Transverse colon (tissue), 4 donors: Measurements from ENCODE around the gene SF3B3. TPM values are rescaled to one million over a fixed set of nuclear protein-coding genes. Genes with fewer than 3 reads are reported as not detected.

Experiments used
- DNase-seq: peaks from one replicate; pipeline ENCODE4 v3.0.0-alpha.2; 2019
- H3K27ac ChIP-seq, 4 donors: fragments of 200-600 bp; sonication (generic); 2 replicates each; pipeline ENCODE4 v1.5.1; 2016 to 2018; ENCODE audit warnings: inconsistent platforms in 4 of 4
- H3K27me3 ChIP-seq: fragments of 200-600 bp; sonication (generic); 2 replicates; pipeline ENCODE4 v1.5.1; 2017; ENCODE audit warnings: inconsistent platforms
- H3K36me3 ChIP-seq, 4 donors: fragments of 200-600 bp; sonication (generic); 2 replicates each; pipeline ENCODE4 v1.5.1; 2017 to 2019; ENCODE audit warnings: inconsistent platforms in 4 of 4
- H3K4me1 ChIP-seq, 4 donors: fragments of 200-600 bp; sonication (generic); 2 replicates each; pipeline ENCODE4 v1.5.1; 2017 to 2020; ENCODE audit warnings: inconsistent platforms in 4 of 4
- H3K4me3 ChIP-seq, 4 donors: fragments of 200-600 bp; sonication (generic); 1 replicate in 1 of 4; 2 replicates in 3 of 4; pipeline versions ENCODE4 v1.5.1 to v1.6.1; 2017 to 2019; ENCODE audit warnings: inconsistent platforms in 4 of 4
- H3K9me3 ChIP-seq, 2 donors: fragments of 200-600 bp; sonication (generic); 2 replicates each; pipeline ENCODE4 v1.5.1; 2017 to 2019; ENCODE audit warnings: inconsistent platforms in 2 of 2
- EP300 ChIP-seq: sonication (generic); formaldehyde crosslinking; IDR thresholded peaks from one replicate; pipeline ENCODE4 v1.6.1; 2017; ENCODE audit warnings: antibody characterized with exemption, low read depth
- POLR2A ChIP-seq: fragments of 450-650 bp; IDR thresholded peaks from one replicate; pipeline ENCODE4 v1.6.1; 2016; ENCODE audit warnings: antibody characterized with exemption, mild to moderate bottlenecking, moderate library complexity
- POLR2AphosphoS5 ChIP-seq, 3 donors: sonication (generic); formaldehyde crosslinking; IDR thresholded peaks; one replicate each; pipeline ENCODE4 v1.6.1; 2016; ENCODE audit warnings: antibody characterized with exemption in 3 of 3
- WGBS, 2 donors: methylation state at CpG; one replicate each; pipeline ENCODE4 v1.1.5; 2018; ENCODE audit warnings: low coverage in 1 of 2; 5-methylcytosine and 5-hydroxymethylcytosine counted together
- in situ Hi-C, 4 donors: fragments of 200-750 bp; cut with MboI; loops; one replicate each; pipeline versions ENCODE4 v1.15.0 to v1.15.1; 2017; ENCODE audit warnings: low sequenced_read_pairs in 3 of 4, low pct_ligation_motif_present in 1 of 4, low pct_unique_long_range_greater_than_20kb in 1 of 4
- intact Hi-C: fragments of 100-400 bp; cut with DNase I; formaldehyde crosslinking; loops from one replicate; pipeline ENCODE4 v1.15.1; 2023; ENCODE audit warnings: low total_unique reads
- total RNA-seq, 4 donors: library from RNA; depleted of rRNA; stranded (reverse); fragments of >200 nt; gene quantifications; one replicate each; pipeline ENCODE4 v1.1.0, GENCODE V29; 2016
- TF ChIP-seq, protein P1 (sequence below), 5 experiments: fragments of 200-600 bp in 3 of 5; fragments of 450-650 bp in 2 of 5; sonication (generic) in 3 of 5; IDR thresholded peaks; 1 replicate in 2 of 5; 2 replicates in 3 of 5; pipeline ENCODE4 v1.5.1; 2016 to 2017; ENCODE audit warnings: antibody characterized with exemption in 5 of 5, inconsistent platforms in 3 of 5, mild to moderate bottlenecking in 2 of 5, moderate library complexity in 1 of 5

Gene SF3B3
- total RNA-seq, 4 donors from 2014 or later: 59.5 to 135 (median 72.8) TPM

DNA sequence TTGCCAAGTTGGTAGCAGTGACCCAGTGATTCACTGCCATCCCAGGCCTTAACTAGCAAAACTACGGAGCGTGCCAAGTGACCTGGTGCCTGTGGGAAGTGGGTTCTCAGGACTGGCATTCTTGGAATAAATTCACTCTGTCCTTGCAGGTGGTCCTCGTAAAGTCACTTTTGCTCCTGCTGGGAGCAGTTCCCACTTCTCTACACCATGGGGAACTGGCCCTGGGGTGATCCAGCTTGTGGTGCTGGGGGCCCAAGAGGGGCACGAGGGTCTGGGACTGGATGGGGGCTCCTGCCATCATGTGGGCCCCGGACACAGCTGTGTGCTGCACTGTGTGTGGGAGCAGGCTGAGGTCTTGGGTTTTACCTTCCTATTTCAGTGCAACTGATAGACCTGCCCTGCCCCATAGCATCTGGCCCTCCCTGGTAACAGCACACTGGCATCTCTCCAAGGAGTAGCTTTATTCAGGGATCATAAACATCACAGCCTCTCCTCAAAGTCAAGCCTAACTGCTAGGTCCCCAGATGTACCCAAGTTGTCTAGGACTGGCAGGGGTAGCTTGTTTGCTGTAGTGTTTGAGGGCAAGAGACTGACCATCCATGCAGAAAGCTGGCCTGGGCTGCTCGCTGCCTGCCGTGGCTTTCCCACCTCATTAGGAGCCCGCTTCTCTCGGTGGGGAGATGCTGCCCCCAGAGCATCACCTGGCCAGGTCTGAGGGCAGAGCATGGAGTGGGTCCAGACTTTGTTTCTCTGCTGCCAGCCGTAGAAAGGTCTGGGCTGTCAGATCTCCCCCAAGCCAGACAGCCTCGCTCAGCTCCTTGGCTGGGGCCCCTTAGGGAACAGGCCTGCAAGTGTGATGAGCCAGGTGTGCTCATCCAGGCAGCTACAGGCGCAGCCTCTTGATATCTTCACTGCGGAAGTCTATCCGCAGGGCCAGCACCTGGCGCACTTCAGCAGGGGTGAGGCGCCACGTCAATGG lies 43.2 kb upstream of the SF3B3 start:
- H3K27ac ChIP-seq: no peak overlapping the region
- no peak for TF ChIP-seq POLR2AphosphoS5 (IDR thresholded peaks at IDR 0.05)
- TF ChIP-seq, protein P1, sequence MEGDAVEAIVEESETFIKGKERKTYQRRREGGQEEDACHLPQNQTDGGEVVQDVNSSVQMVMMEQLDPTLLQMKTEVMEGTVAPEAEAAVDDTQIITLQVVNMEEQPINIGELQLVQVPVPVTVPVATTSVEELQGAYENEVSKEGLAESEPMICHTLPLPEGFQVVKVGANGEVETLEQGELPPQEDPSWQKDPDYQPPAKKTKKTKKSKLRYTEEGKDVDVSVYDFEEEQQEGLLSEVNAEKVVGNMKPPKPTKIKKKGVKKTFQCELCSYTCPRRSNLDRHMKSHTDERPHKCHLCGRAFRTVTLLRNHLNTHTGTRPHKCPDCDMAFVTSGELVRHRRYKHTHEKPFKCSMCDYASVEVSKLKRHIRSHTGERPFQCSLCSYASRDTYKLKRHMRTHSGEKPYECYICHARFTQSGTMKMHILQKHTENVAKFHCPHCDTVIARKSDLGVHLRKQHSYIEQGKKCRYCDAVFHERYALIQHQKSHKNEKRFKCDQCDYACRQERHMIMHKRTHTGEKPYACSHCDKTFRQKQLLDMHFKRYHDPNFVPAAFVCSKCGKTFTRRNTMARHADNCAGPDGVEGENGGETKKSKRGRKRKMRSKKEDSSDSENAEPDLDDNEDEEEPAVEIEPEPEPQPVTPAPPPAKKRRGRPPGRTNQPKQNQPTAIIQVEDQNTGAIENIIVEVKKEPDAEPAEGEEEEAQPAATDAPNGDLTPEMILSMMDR (IDR thresholded peaks at IDR 0.05): no peak
- TF ChIP-seq POLR2A: no peak
- TF ChIP-seq EP300: no peak
- H3K36me3 ChIP-seq: peaks cover 0 to 17% (median 7%) of the 10 kb centered on the region in 4 donors
- no peaks in the 10 kb centered on the region for H3K9me3 ChIP-seq
- H3K4me1 ChIP-seq: no peaks in the 10 kb centered on the region
- intact Hi-C loops: no loop called here
- no peaks in the 10 kb centered on the region for H3K27me3 ChIP-seq
- DNase-seq: no peak
- in situ Hi-C loops: no loop called here
- no peak overlapping the region for H3K4me3 ChIP-seq
- WGBS, 2 donors: 84% methylated on average over 17 of the region's 17 CpGs; no CpG with 5 or more reads in 1 of the 2 donors

DNA sequence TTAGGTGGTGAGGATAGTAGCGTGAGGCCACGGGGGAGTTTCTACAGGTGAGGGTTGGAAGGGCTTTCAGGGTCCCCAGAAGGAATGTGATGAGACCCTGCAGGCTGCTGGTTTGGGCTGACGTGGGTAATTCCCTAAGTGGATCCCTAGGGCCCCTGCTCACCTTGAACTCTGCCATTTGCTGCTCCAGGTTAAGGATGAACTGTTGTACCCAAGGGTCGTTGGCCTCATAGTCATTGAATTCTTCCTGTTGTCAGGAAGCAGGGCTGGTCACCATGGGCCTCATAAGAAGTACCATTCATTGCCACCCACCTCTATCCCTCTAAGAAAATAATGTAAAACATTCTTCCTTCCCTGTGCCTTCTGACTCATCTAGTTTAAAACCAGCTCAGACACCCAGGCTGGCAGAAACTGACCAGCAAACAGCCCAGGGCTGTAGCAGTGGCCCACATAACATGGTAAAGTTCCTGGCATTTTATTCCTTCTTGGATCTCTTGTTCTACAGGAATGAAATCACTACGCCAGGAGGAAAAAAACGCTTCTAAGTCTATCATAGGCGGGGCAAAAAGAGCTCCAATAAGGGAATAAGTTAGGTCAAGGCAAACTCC lies 41.6 kb upstream of the SF3B3 start:
- no peak overlapping the region for H3K27ac ChIP-seq
- H3K36me3 ChIP-seq: peaks cover 0 to 17% (median 7%) of the 10 kb centered on the region in 4 donors
- intact Hi-C loops (no loop called here), in situ Hi-C loops (no loop called here)
- WGBS, 2 donors: 85% methylated on average over 7 of the region's 7 CpGs; no CpG with 5 or more reads in 1 of the 2 donors
- TF ChIP-seq EP300 (no peak), POLR2AphosphoS5 (IDR thresholded peaks at IDR 0.05) (no peak), POLR2A (no peak)
- TF ChIP-seq, protein P1 (IDR thresholded peaks at IDR 0.05): no peak
- H3K4me3 ChIP-seq: no peak overlapping the region
- no peaks in the 10 kb centered on the region for H3K27me3 ChIP-seq
- no peaks in the 10 kb centered on the region for H3K9me3 ChIP-seq
- no peak for DNase-seq
- H3K4me1 ChIP-seq: no peaks in the 10 kb centered on the region

DNA sequence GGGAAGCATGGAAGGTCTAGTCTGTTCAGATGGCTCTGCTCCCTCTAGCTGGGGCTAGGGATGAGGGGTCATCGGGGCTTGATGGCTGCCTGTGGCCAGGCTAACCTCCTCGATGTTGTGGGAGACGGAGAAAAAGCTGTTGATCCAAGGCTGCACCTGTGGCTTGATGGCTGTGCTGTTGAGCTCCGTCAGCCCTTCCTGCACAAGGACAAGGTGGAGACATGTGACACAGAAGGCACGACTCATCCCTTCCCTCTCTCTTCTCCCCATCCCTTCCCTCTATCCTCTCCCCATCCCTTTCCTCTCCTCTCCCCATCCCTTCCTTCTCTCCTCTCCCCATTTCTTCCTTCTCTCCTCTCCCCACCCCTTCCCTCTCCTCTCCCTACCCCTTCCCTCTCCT lies 41.0 kb upstream of the SF3B3 start:
- in situ Hi-C loops: no loop called here
- DNase-seq: no peak
- no peaks in the 10 kb centered on the region for H3K9me3 ChIP-seq
- TF ChIP-seq EP300: no peak
- TF ChIP-seq, protein P1 (IDR thresholded peaks at IDR 0.05): no peak
- no peak for TF ChIP-seq POLR2AphosphoS5 (IDR thresholded peaks at IDR 0.05)
- no peak for TF ChIP-seq POLR2A
- peaks cover 0 to 17% (median 7%) of the 10 kb centered on the region in 4 donors for H3K36me3 ChIP-seq
- intact Hi-C loops: no loop called here
- no peak overlapping the region for H3K4me3 ChIP-seq
- 40 to 81% methylated on average over 1 to 5 of the region's 5 CpGs for WGBS, 2 donors
- H3K27ac ChIP-seq: no peak overlapping the region
- no peaks in the 10 kb centered on the region for H3K4me1 ChIP-seq
- H3K27me3 ChIP-seq: no peaks in the 10 kb centered on the region

DNA sequence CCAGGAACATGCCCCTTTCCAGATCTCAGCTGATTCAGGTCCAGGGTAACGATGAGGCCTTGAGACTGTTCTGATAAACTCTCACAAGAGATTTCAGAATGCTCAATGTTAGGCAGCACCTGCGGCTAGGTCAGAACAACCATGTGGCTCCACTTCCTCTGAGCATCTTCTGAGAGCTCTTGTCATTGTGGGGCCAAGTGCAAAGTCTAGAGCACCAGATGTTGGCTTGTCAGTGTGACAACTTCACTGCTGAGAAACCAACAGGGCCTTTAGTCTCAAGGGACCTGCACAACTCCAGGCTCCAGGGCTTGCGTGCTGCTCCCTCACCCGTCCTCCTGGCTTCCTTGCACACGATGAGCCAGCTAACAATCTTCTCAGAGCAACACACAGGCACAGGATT lies 40.2 kb upstream of the SF3B3 start:
- H3K27ac ChIP-seq: no peak overlapping the region
- H3K36me3 ChIP-seq: peaks cover 0 to 17% (median 7%) of the 10 kb centered on the region in 4 donors
- intact Hi-C loops: no loop called here
- no peaks in the 10 kb centered on the region for H3K27me3 ChIP-seq
- TF ChIP-seq POLR2A (no peak), POLR2AphosphoS5 (IDR thresholded peaks at IDR 0.05) (no peak), EP300 (no peak)
- TF ChIP-seq, protein P1 (IDR thresholded peaks at IDR 0.05): no peak
- DNase-seq: no peak
- H3K4me3 ChIP-seq: no peak overlapping the region
- no peaks in the 10 kb centered on the region for H3K4me1 ChIP-seq
- in situ Hi-C loops: no loop called here
- 80 to 81% methylated on average over 2 to 5 of the region's 5 CpGs for WGBS, 2 donors
- H3K9me3 ChIP-seq: no peaks in the 10 kb centered on the region
